ENCODE measurements around the gene TRMO. TPM values are rescaled to one million over a fixed set of nuclear protein-coding genes. Genes with fewer than 3 reads are reported as not detected.

TRMO gene
- total and polyA plus RNA-seq, 2 of the 8 experiments (the other 6 are each of a cell fraction or from before 2014, with no cell fraction given): 4.6 to 5.6 TPM

DNA sequence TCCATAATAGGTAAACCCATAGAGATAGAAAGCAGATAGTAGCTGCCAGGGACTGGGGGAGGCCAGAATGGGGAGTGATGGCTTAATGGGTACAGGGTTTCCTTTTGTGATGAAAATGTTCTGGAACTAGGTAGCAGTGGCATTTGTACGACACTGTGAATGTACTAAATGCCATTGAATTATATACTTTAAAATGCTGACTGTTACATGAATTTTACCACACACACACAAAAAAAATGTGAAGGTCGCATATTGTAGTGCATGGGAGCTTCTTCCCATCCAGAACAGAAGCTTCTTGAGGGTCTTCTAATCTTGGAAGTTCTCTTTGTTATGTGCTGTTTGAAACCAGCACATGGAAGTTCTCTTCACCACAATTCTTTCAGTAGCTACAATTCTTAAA lies 40.9 kb upstream of the TRMO start (continued):
- TF ChIP-seq, protein P1, sequence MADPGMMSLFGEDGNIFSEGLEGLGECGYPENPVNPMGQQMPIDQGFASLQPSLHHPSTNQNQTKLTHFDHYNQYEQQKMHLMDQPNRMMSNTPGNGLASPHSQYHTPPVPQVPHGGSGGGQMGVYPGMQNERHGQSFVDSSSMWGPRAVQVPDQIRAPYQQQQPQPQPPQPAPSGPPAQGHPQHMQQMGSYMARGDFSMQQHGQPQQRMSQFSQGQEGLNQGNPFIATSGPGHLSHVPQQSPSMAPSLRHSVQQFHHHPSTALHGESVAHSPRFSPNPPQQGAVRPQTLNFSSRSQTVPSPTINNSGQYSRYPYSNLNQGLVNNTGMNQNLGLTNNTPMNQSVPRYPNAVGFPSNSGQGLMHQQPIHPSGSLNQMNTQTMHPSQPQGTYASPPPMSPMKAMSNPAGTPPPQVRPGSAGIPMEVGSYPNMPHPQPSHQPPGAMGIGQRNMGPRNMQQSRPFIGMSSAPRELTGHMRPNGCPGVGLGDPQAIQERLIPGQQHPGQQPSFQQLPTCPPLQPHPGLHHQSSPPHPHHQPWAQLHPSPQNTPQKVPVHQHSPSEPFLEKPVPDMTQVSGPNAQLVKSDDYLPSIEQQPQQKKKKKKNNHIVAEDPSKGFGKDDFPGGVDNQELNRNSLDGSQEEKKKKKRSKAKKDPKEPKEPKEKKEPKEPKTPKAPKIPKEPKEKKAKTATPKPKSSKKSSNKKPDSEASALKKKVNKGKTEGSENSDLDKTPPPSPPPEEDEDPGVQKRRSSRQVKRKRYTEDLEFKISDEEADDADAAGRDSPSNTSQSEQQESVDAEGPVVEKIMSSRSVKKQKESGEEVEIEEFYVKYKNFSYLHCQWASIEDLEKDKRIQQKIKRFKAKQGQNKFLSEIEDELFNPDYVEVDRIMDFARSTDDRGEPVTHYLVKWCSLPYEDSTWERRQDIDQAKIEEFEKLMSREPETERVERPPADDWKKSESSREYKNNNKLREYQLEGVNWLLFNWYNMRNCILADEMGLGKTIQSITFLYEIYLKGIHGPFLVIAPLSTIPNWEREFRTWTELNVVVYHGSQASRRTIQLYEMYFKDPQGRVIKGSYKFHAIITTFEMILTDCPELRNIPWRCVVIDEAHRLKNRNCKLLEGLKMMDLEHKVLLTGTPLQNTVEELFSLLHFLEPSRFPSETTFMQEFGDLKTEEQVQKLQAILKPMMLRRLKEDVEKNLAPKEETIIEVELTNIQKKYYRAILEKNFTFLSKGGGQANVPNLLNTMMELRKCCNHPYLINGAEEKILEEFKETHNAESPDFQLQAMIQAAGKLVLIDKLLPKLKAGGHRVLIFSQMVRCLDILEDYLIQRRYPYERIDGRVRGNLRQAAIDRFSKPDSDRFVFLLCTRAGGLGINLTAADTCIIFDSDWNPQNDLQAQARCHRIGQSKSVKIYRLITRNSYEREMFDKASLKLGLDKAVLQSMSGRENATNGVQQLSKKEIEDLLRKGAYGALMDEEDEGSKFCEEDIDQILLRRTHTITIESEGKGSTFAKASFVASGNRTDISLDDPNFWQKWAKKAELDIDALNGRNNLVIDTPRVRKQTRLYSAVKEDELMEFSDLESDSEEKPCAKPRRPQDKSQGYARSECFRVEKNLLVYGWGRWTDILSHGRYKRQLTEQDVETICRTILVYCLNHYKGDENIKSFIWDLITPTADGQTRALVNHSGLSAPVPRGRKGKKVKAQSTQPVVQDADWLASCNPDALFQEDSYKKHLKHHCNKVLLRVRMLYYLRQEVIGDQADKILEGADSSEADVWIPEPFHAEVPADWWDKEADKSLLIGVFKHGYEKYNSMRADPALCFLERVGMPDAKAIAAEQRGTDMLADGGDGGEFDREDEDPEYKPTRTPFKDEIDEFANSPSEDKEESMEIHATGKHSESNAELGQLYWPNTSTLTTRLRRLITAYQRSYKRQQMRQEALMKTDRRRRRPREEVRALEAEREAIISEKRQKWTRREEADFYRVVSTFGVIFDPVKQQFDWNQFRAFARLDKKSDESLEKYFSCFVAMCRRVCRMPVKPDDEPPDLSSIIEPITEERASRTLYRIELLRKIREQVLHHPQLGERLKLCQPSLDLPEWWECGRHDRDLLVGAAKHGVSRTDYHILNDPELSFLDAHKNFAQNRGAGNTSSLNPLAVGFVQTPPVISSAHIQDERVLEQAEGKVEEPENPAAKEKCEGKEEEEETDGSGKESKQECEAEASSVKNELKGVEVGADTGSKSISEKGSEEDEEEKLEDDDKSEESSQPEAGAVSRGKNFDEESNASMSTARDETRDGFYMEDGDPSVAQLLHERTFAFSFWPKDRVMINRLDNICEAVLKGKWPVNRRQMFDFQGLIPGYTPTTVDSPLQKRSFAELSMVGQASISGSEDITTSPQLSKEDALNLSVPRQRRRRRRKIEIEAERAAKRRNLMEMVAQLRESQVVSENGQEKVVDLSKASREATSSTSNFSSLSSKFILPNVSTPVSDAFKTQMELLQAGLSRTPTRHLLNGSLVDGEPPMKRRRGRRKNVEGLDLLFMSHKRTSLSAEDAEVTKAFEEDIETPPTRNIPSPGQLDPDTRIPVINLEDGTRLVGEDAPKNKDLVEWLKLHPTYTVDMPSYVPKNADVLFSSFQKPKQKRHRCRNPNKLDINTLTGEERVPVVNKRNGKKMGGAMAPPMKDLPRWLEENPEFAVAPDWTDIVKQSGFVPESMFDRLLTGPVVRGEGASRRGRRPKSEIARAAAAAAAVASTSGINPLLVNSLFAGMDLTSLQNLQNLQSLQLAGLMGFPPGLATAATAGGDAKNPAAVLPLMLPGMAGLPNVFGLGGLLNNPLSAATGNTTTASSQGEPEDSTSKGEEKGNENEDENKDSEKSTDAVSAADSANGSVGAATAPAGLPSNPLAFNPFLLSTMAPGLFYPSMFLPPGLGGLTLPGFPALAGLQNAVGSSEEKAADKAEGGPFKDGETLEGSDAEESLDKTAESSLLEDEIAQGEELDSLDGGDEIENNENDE (IDR thresholded peaks at IDR 0.05; ENCODE audit: insufficient replicate concordance, low read length): no peak
- TF ChIP-seq TBP (IDR thresholded peaks at IDR 0.05; ENCODE audit: low read depth, low read length) (no peak), CBX8 (IDR thresholded peaks at IDR 0.05; ENCODE audit: borderline replicate concordance, low read depth, low read length) (no peak), CREB1 (IDR thresholded peaks at IDR 0.05) (no peak), SP1 (IDR thresholded peaks at IDR 0.05; ENCODE audit: low read depth, low read length) (no peak), POLR2AphosphoS5 (IDR thresholded peaks at IDR 0.05; ENCODE audit: low read depth, low read length) (no peak), TEAD4 (IDR thresholded peaks at IDR 0.05; ENCODE audit: low read depth, low read length) (no peak), POU5F1 (IDR thresholded peaks at IDR 0.05; ENCODE audit: low read depth, low read length) (no peak), FOSL1 (IDR thresholded peaks at IDR 0.05; ENCODE audit: insufficient read depth, low read depth, low read length) (no peak), KDM4A (IDR thresholded peaks at IDR 0.05; ENCODE audit: low read depth, low read length, severe bottlenecking) (no peak)
- TF ChIP-seq, protein P2, sequence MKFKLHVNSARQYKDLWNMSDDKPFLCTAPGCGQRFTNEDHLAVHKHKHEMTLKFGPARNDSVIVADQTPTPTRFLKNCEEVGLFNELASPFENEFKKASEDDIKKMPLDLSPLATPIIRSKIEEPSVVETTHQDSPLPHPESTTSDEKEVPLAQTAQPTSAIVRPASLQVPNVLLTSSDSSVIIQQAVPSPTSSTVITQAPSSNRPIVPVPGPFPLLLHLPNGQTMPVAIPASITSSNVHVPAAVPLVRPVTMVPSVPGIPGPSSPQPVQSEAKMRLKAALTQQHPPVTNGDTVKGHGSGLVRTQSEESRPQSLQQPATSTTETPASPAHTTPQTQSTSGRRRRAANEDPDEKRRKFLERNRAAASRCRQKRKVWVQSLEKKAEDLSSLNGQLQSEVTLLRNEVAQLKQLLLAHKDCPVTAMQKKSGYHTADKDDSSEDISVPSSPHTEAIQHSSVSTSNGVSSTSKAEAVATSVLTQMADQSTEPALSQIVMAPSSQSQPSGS (IDR thresholded peaks at IDR 0.05; ENCODE audit: low read length): no peak

All from H1 (cell line).